ENCODE measurements around the gene PRR19. TPM values are rescaled to one million over a fixed set of nuclear protein-coding genes. Genes with fewer than 3 reads are reported as not detected.

The PRR19 gene
- total and polyA plus RNA-seq, 4 donors, result 0.27 to 0.43 (median 0.42) TPM; not detected in 1

DNA sequence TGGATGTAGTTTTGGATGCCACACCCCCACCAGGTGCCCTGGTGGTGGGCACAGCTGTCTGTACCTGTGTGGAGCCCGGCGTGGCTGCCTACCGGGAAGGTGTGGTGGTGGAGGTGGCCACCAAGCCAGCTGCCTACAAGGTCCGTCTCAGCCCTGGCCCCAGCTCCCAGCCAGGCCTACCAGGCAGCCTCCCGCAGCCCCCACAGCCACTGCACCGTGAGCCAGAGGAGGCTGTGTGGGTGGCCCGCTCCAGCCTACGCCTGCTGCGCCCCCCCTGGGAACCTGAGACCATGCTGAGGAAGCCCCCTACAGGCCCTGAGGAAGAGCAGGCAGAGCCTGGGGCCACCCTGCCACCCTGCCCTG, 29.4 kb upstream of the PRR19 start:
- Histone ChIP-seq H3K27ac (ENCODE audit: low read depth in 1 of 2, low read length in 2 of 2) (no peak overlapping the region), H3K9me3 (ENCODE audit: control insufficient read depth in 4 of 4, low read length in 3 of 4) (no peaks in the 10 kb centered on the region), H3K4me1 (ENCODE audit: control insufficient read depth in 4 of 4, insufficient read depth in 4 of 4, low read length in 3 of 4) (peaks cover 7 to 47% (median 24%) of the 10 kb centered on the region in 4 donors), H3K36me3 (ENCODE audit: control insufficient read depth in 4 of 4, insufficient read depth in 3 of 4, low read depth in 1 of 4, low read length in 3 of 4) (peaks cover 5 to 21% (median 12%) of the 10 kb centered on the region in 4 donors), H3K4me3 (ENCODE audit: low read depth in 1 of 3, low read length in 3 of 3) (no peak overlapping the region), H3K9ac (ENCODE audit: low read depth in 1 of 2, low read length in 2 of 2) (no peak overlapping the region), H3K27me3 (ENCODE audit: control insufficient read depth in 4 of 4, insufficient read depth in 4 of 4, low read length in 3 of 4) (no peaks in the 10 kb centered on the region)
- no peak for TF ChIP-seq SP1 (IDR thresholded peaks at IDR 0.05)
- no peak for TF ChIP-seq HNF4A (conservative IDR thresholded peaks at IDR 0.05)
- TF ChIP-seq JUND (IDR thresholded peaks at IDR 0.05), result no peak
- no peak for TF ChIP-seq EGR1 (IDR thresholded peaks at IDR 0.05; ENCODE audit: low read depth in 2 of 2)
- TF ChIP-seq, protein P1, sequence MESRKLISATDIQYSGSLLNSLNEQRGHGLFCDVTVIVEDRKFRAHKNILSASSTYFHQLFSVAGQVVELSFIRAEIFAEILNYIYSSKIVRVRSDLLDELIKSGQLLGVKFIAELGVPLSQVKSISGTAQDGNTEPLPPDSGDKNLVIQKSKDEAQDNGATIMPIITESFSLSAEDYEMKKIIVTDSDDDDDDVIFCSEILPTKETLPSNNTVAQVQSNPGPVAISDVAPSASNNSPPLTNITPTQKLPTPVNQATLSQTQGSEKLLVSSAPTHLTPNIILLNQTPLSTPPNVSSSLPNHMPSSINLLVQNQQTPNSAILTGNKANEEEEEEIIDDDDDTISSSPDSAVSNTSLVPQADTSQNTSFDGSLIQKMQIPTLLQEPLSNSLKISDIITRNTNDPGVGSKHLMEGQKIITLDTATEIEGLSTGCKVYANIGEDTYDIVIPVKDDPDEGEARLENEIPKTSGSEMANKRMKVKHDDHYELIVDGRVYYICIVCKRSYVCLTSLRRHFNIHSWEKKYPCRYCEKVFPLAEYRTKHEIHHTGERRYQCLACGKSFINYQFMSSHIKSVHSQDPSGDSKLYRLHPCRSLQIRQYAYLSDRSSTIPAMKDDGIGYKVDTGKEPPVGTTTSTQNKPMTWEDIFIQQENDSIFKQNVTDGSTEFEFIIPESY (IDR thresholded peaks at IDR 0.05), result no peak
- DNase-seq (ENCODE audit: low spot score), result no peak
- 92% methylated on average over 9 of the region's 9 CpGs for WGBS

DNA sequence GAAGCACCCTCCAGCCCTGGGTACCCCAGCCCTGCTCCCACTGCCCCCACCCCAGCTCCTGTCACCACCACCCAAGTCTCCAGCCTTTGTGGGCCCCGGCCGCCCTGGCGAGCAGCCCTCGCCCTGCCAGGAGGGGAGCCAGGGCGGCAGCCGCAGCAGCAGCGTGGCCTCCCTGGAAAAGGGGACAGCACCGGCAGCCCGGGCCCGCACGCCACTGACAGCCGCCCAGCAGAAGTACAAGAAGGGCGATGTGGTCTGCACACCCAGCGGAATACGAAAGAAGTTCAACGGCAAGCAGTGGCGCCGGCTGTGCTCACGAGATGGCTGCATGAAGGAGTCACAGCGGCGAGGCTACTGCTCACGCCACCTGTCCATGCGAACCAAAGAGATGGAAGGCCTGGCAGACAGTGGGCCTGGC, 28.9 kb upstream of the PRR19 start:
- Histone ChIP-seq H3K27ac (ENCODE audit: low read depth in 1 of 2, low read length in 2 of 2) (no peak overlapping the region), H3K9me3 (ENCODE audit: control insufficient read depth in 4 of 4, low read length in 3 of 4) (no peaks in the 10 kb centered on the region), H3K36me3 (ENCODE audit: control insufficient read depth in 4 of 4, insufficient read depth in 3 of 4, low read depth in 1 of 4, low read length in 3 of 4) (peaks cover 5 to 21% (median 12%) of the 10 kb centered on the region in 4 donors), H3K27me3 (ENCODE audit: control insufficient read depth in 4 of 4, insufficient read depth in 4 of 4, low read length in 3 of 4) (no peaks in the 10 kb centered on the region), H3K4me3 (ENCODE audit: low read depth in 1 of 3, low read length in 3 of 3) (no peak overlapping the region), H3K9ac (ENCODE audit: low read depth in 1 of 2, low read length in 2 of 2) (no peak overlapping the region), H3K4me1 (ENCODE audit: control insufficient read depth in 4 of 4, insufficient read depth in 4 of 4, low read length in 3 of 4) (peaks cover 12 to 47% (median 25%) of the 10 kb centered on the region in 4 donors)
- no peak for TF ChIP-seq HNF4A (conservative IDR thresholded peaks at IDR 0.05)
- no peak for TF ChIP-seq FOXA2 (IDR thresholded peaks at IDR 0.05)
- no peak for TF ChIP-seq FOXA1 (IDR thresholded peaks at IDR 0.05)
- TF ChIP-seq HNF4G (IDR thresholded peaks at IDR 0.05), result no peak
- TF ChIP-seq, protein P2, sequence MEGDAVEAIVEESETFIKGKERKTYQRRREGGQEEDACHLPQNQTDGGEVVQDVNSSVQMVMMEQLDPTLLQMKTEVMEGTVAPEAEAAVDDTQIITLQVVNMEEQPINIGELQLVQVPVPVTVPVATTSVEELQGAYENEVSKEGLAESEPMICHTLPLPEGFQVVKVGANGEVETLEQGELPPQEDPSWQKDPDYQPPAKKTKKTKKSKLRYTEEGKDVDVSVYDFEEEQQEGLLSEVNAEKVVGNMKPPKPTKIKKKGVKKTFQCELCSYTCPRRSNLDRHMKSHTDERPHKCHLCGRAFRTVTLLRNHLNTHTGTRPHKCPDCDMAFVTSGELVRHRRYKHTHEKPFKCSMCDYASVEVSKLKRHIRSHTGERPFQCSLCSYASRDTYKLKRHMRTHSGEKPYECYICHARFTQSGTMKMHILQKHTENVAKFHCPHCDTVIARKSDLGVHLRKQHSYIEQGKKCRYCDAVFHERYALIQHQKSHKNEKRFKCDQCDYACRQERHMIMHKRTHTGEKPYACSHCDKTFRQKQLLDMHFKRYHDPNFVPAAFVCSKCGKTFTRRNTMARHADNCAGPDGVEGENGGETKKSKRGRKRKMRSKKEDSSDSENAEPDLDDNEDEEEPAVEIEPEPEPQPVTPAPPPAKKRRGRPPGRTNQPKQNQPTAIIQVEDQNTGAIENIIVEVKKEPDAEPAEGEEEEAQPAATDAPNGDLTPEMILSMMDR (IDR thresholded peaks at IDR 0.05; ENCODE audit: low read depth, low read length, missing input control), result no peak
- TF ChIP-seq GABPA (IDR thresholded peaks at IDR 0.05 in 1 of 2, conservative IDR thresholded peaks at IDR 0.05 in 1 of 2), result no peak
- TF ChIP-seq RAD21 (IDR thresholded peaks at IDR 0.05), result no peak
- TF ChIP-seq, protein P3, sequence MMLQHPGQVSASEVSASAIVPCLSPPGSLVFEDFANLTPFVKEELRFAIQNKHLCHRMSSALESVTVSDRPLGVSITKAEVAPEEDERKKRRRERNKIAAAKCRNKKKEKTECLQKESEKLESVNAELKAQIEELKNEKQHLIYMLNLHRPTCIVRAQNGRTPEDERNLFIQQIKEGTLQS (IDR thresholded peaks at IDR 0.05), result no peak
- TF ChIP-seq, protein P1 (IDR thresholded peaks at IDR 0.05), result no peak
- no peak for TF ChIP-seq TAF1 (conservative IDR thresholded peaks at IDR 0.05)
- DNase-seq (ENCODE audit: low spot score), result no peak
- WGBS, result 97% methylated on average over 23 of the region's 23 CpGs
